ENCODE results near the gene HDAC4.
"Not testable (repeated sequence)": the region's sequence is repeated elsewhere in the genome, so short reads cannot be mapped to it uniquely, and the experiment has no call there.

DNA sequence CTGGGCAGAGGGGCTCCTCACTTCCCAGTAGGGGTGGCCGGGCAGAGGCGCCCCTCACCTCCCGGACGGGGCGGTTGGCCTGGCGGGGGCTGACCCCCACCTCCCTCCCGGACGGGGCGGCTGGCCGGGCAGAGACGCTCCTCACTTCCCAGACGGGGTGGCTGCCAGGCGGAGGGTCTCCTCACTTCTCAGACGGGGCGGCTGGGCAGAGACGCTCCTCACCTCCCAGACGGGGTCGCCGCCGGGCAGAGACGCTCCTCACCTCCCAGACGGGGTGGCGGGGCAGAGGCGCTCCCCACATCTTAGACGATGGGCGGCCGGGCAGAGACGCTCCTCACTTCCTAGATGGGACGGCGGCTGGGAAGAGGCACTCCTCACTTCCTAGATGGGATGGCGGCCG lies 48.6 kb upstream of the HDAC4 start:
- TF ChIP-seq, protein P1, sequence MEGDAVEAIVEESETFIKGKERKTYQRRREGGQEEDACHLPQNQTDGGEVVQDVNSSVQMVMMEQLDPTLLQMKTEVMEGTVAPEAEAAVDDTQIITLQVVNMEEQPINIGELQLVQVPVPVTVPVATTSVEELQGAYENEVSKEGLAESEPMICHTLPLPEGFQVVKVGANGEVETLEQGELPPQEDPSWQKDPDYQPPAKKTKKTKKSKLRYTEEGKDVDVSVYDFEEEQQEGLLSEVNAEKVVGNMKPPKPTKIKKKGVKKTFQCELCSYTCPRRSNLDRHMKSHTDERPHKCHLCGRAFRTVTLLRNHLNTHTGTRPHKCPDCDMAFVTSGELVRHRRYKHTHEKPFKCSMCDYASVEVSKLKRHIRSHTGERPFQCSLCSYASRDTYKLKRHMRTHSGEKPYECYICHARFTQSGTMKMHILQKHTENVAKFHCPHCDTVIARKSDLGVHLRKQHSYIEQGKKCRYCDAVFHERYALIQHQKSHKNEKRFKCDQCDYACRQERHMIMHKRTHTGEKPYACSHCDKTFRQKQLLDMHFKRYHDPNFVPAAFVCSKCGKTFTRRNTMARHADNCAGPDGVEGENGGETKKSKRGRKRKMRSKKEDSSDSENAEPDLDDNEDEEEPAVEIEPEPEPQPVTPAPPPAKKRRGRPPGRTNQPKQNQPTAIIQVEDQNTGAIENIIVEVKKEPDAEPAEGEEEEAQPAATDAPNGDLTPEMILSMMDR (IDR thresholded peaks at IDR 0.05) = not testable (repeated sequence)
- not testable (repeated sequence) for TF ChIP-seq POLR2A (IDR thresholded peaks at IDR 0.05)

Measured in tibial nerve (tissue), 3 donors.